HG02642 (cell line): ENCODE measurements around the gene AOAH.
A peak's percentile ranks its signal among the peaks of the same experiment; 100 is the strongest.

ENCODE experiments used
- ATAC-seq: cut with Tn5 transposase; IDR thresholded peaks from one replicate; pipeline ENCODE4 v1.9.1; 2021; ENCODE audit warnings: mild to moderate bottlenecking; ENCODE audit not compliant: unreplicated experiment, poor library complexity

Gene AOAH

GRCh38 chr7:36571190-36571560, 153.1 kb downstream of the AOAH start:
- ATAC-seq: no peak

GRCh38 chr7:36570528-36571189, 153.6 kb downstream of the AOAH start:
- ATAC-seq: no peak

GRCh38 chr7:36568452-36568849, 155.8 kb downstream of the AOAH start:
- no peak for ATAC-seq

GRCh38 chr7:36567699-36568451, 156.4 kb downstream of the AOAH start:
- ATAC-seq: no peak

- ATAC-seq: no peak
These were observed 158.4 kb downstream of the AOAH start for GRCh38 chr7:36565792-36566356.

- no peak for ATAC-seq
These were observed 159.8 kb downstream of the AOAH start for GRCh38 chr7:36564489-36564888.

- ATAC-seq: no peak
These were observed 160.5 kb downstream of the AOAH start for GRCh38 chr7:36563706-36564327.

GRCh38 chr7:36562121-36562520, 162.2 kb downstream of the AOAH start:
- ATAC-seq: no peak

- no peak for ATAC-seq
These were observed 175.3 kb downstream of the AOAH start for GRCh38 chr7:36549029-36549428.

GRCh38 chr7:36547416-36547815, 176.9 kb downstream of the AOAH start:
- no peak for ATAC-seq

GRCh38 chr7:36546331-36546730, 178.0 kb downstream of the AOAH start:
- ATAC-seq: no peak

GRCh38 chr7:36545291-36545690, 179.0 kb downstream of the AOAH start:
- ATAC-seq: no peak

GRCh38 chr7:36538126-36538525, 186.2 kb downstream of the AOAH start:
- no peak for ATAC-seq

- no peak for ATAC-seq
These were observed 188.2 kb downstream of the AOAH start for GRCh38 chr7:36535866-36536664.

GRCh38 chr7:36533717-36534116, 190.6 kb downstream of the AOAH start:
- no peak for ATAC-seq

- no peak for ATAC-seq
These were observed 191.3 kb downstream of the AOAH start for GRCh38 chr7:36532981-36533499.

- no peak for ATAC-seq
These were observed 192.3 kb downstream of the AOAH start for GRCh38 chr7:36531951-36532350.

GRCh38 chr7:36530456-36530855, 193.8 kb downstream of the AOAH start:
- no peak for ATAC-seq

GRCh38 chr7:36527549-36527913, 196.8 kb downstream of the AOAH start:
- ATAC-seq: no peak

GRCh38 chr7:36526863-36527548, 197.3 kb downstream of the AOAH start:
- ATAC-seq: peak; percentile 71
